Loucy (cell line): ENCODE data around the gene TXNRD2.

ENCODE experiments used
- EZH2phosphoT487 ChIP-seq: fragments of 200-600 bp; IDR thresholded peaks from 2 replicates; pipeline ENCODE4 v1.6.1; 2018; ENCODE audit warnings: antibody characterized with exemption, mild to moderate bottlenecking, moderate library complexity, borderline replicate concordance
- TF ChIP-seq, protein P1 (sequence below): fragments of 200-600 bp; sonication (generic); conservative IDR thresholded peaks from 2 replicates; pipeline ENCODE4 v1.5.1; 2014; ENCODE audit warnings: mild to moderate bottlenecking, antibody characterized with exemption, low read length

DNA sequence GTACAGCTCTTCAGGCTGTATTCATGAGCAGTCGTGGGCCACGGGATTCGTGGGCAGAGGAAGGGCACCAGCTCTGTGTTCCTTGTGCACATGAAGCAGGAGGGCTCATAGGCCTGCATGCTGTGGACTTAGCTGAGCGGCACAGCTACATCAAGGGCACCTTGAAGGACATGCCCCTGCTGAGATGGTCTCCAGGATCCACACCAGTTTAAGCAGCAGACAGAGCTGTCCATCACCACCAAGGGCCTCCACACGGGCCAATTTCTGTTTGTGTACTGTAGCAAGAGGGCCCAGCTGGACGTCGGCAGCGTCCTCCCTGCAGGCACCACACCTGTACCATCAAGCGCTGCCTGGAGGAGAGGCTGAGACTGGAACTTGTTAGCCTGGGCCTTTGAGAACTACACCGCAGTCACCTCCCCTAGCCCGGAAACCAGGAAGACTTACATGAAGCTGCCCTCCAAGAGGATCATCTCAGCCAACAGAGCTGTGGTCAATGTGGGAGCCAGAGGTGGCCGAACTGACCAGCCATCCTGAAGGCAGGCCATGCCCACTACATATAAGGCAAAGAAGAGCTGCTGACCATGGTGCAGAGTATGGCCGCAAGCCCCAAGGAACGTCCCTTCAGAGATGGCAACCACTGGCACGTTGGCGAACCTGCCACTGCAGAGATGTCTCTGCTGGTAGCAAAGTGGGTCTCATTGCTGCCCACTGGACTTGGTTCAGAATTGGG, 54.2 kb downstream of the TXNRD2 start:
- TF ChIP-seq, protein P1, sequence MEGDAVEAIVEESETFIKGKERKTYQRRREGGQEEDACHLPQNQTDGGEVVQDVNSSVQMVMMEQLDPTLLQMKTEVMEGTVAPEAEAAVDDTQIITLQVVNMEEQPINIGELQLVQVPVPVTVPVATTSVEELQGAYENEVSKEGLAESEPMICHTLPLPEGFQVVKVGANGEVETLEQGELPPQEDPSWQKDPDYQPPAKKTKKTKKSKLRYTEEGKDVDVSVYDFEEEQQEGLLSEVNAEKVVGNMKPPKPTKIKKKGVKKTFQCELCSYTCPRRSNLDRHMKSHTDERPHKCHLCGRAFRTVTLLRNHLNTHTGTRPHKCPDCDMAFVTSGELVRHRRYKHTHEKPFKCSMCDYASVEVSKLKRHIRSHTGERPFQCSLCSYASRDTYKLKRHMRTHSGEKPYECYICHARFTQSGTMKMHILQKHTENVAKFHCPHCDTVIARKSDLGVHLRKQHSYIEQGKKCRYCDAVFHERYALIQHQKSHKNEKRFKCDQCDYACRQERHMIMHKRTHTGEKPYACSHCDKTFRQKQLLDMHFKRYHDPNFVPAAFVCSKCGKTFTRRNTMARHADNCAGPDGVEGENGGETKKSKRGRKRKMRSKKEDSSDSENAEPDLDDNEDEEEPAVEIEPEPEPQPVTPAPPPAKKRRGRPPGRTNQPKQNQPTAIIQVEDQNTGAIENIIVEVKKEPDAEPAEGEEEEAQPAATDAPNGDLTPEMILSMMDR, result no peak
- TF ChIP-seq EZH2phosphoT487, result no peak
